ENCODE data around the gene PRDX4. TPM values are rescaled to one million over a fixed set of nuclear protein-coding genes. Genes with fewer than 3 reads are reported as not detected.
A peak's percentile ranks its signal among the peaks of the same experiment; 100 is the strongest.
"Not testable (repeated sequence)": the region's sequence is repeated elsewhere in the genome, so short reads cannot be mapped to it uniquely, and the experiment has no call there.

PRDX4 gene
- polyA plus RNA-seq (2014; cell fraction: cytosol; rRNA removed) = 373 and 375 TPM in 2 replicates
- polyA plus RNA-seq (2014; cell fraction: nucleus; rRNA removed) = 172 and 187 TPM in 2 replicates

GRCh38 chrX:23667239-23668177 lies at the start of gene PRDX4:
PRDX4 (plus strand) TSS chrX:23667493; CDS start chrX:23667571, 78 bp downstream.
- DNase-seq (ENCODE audit: low spot score) = peak; percentile 85

GRCh38 chrX:23621621-23622265 lies 45.5 kb upstream of the PRDX4 start:
- no peak for DNase-seq (ENCODE audit: low spot score)

GRCh38 chrX:23623797-23624196 lies 43.5 kb upstream of the PRDX4 start:
- no peak for DNase-seq (ENCODE audit: low spot score)

GRCh38 chrX:23626651-23627050 lies 40.6 kb upstream of the PRDX4 start:
- no peak for DNase-seq (ENCODE audit: low spot score)

GRCh38 chrX:23628131-23628530 lies 39.2 kb upstream of the PRDX4 start:
- DNase-seq (ENCODE audit: low spot score) = no peak

GRCh38 chrX:23631136-23631535 lies 36.2 kb upstream of the PRDX4 start:
- no peak for DNase-seq (ENCODE audit: low spot score)

GRCh38 chrX:23633834-23634580 lies 33.3 kb upstream of the PRDX4 start:
- DNase-seq (ENCODE audit: low spot score) = peak; percentile 6

GRCh38 chrX:23637187-23637586 lies 30.1 kb upstream of the PRDX4 start:
- no peak for DNase-seq (ENCODE audit: low spot score)

- no peak for DNase-seq (ENCODE audit: low spot score)
These were observed 24.3 kb upstream of the PRDX4 start for GRCh38 chrX:23643020-23643419.

GRCh38 chrX:23644744-23645143 lies 22.5 kb upstream of the PRDX4 start:
- no peak for DNase-seq (ENCODE audit: low spot score)

- no peak for DNase-seq (ENCODE audit: low spot score)
These were observed 11.2 kb upstream of the PRDX4 start for GRCh38 chrX:23656091-23656490.

- DNase-seq (ENCODE audit: low spot score) = no peak
These were observed 10.6 kb upstream of the PRDX4 start for GRCh38 chrX:23656684-23657083.

- no peak for DNase-seq (ENCODE audit: low spot score)
These were observed 8.0 kb upstream of the PRDX4 start for GRCh38 chrX:23659339-23659738.

- DNase-seq (ENCODE audit: low spot score) = not testable (repeated sequence)
These were observed 7.1 kb upstream of the PRDX4 start for GRCh38 chrX:23660083-23660765.

- no peak for DNase-seq (ENCODE audit: low spot score)
These were observed 6.5 kb upstream of the PRDX4 start for GRCh38 chrX:23660766-23661132.

- DNase-seq (ENCODE audit: low spot score) = no peak
These were observed 5.6 kb upstream of the PRDX4 start for GRCh38 chrX:23661671-23662070.

- DNase-seq (ENCODE audit: low spot score) = no peak
These were observed 5.1 kb upstream of the PRDX4 start for GRCh38 chrX:23662187-23662586.

GRCh38 chrX:23662853-23663252 lies 4.4 kb upstream of the PRDX4 start:
- no peak for DNase-seq (ENCODE audit: low spot score)

- no peak for DNase-seq (ENCODE audit: low spot score)
These were observed 2.8 kb upstream of the PRDX4 start for GRCh38 chrX:23664496-23664895.

- no peak for DNase-seq (ENCODE audit: low spot score)
These were observed 1.0 kb upstream of the PRDX4 start for GRCh38 chrX:23666282-23666681.

GRCh38 chrX:23668335-23668734 lies 1.0 kb downstream of the PRDX4 start:
- DNase-seq (ENCODE audit: low spot score) = no peak

Measured in SK-N-DZ (cell line).